NCI-H1417 (cell line): ENCODE data around the gene NDUFAF8.

Experiments used
- DNase-seq, 3 experiments: peaks; one replicate each; lab custom pipeline; 2025; lab: John Stamatoyannopoulos, UW

The NDUFAF8 gene

GRCh38 chr17:81238815-81239713, at the start of gene NDUFAF8, which contains the start of gene TEPSIN:
NDUFAF8 (plus strand) TSS chr17:81239318; CDS start chr17:81239364, 46 bp downstream.
TEPSIN (minus strand) TSS chr17:81239055; CDS start chr17:81239033, 22 bp downstream.
- DNase-seq: peak; percentile 98 to 99 (median 99)

- no peak for DNase-seq
These were observed 49.2 kb upstream of the NDUFAF8 start for GRCh38 chr17:81189670-81190530.

- no peak for DNase-seq
These were observed 48.5 kb upstream of the NDUFAF8 start for GRCh38 chr17:81190591-81190990.

- no peak for DNase-seq
These were observed 48.0 kb upstream of the NDUFAF8 start for GRCh38 chr17:81191116-81191515.

GRCh38 chr17:81191646-81192045, 47.5 kb upstream of the NDUFAF8 start:
- no peak for DNase-seq

- DNase-seq: peak in 1 of 3 experiments; percentile 38
These were observed 46.6 kb upstream of the NDUFAF8 start for GRCh38 chr17:81192386-81193050.

GRCh38 chr17:81193051-81193410, 46.1 kb upstream of the NDUFAF8 start:
- DNase-seq: no peak

- DNase-seq: no peak
These were observed 45.5 kb upstream of the NDUFAF8 start for GRCh38 chr17:81193470-81194224.

- no peak for DNase-seq
These were observed 44.8 kb upstream of the NDUFAF8 start for GRCh38 chr17:81194225-81194760.

GRCh38 chr17:81194941-81195901, 43.9 kb upstream of the NDUFAF8 start:
- DNase-seq: no peak

- no peak for DNase-seq
These were observed 43.1 kb upstream of the NDUFAF8 start for GRCh38 chr17:81195941-81196495.

- DNase-seq: no peak
These were observed 42.4 kb upstream of the NDUFAF8 start for GRCh38 chr17:81196505-81197408.

- no peak for DNase-seq
These were observed 41.7 kb upstream of the NDUFAF8 start for GRCh38 chr17:81197409-81197795.

GRCh38 chr17:81197831-81198490, 41.2 kb upstream of the NDUFAF8 start:
- no peak for DNase-seq

- DNase-seq: no peak
These were observed 40.2 kb upstream of the NDUFAF8 start for GRCh38 chr17:81198826-81199481.

GRCh38 chr17:81199482-81199830, 39.7 kb upstream of the NDUFAF8 start:
- no peak for DNase-seq

GRCh38 chr17:81200201-81200600, 38.9 kb upstream of the NDUFAF8 start:
- DNase-seq: no peak
